Measurements from ENCODE around the gene ID1.
A peak's percentile ranks its signal among the peaks of the same experiment; 100 is the strongest.
"Not testable (repeated sequence)": the region's sequence is repeated elsewhere in the genome, so short reads cannot be mapped to it uniquely, and the experiment has no call there.

The ID1 gene

GRCh38 chr20:31573555-31574321 is 31.4 kb upstream of the ID1 start:
- peak; percentile 64 to 91 for DNase-seq

GRCh38 chr20:31574986-31575385 is 30.1 kb upstream of the ID1 start:
- DNase-seq: not testable (repeated sequence)

DNA sequence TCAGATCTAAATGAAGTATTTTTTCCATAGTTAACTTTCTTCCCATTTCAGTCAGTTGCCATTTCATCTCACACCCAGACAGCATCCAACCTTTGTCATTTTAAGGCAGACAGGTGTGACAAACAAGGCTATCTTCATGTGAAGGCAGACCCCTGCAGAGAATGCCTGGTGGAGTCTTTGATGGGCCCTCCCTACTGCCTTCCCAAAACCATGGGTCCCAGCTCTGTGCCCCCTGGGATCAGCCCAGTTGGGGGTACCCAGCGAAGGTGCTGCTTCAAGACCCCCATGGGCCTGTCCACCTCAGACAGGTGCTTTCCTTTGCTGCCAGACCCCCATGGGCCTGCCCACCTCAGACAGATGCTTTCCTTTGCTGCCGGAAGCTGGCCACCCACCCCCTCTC is 28.3 kb upstream of the ID1 start:
- DNase-seq: no peak

- DNase-seq: no peak
These were observed 27.9 kb upstream of the ID1 start for GRCh38 chr20:31577194-31577593.

GRCh38 chr20:31578448-31579138 is 26.5 kb upstream of the ID1 start:
- no peak for DNase-seq

DNA sequence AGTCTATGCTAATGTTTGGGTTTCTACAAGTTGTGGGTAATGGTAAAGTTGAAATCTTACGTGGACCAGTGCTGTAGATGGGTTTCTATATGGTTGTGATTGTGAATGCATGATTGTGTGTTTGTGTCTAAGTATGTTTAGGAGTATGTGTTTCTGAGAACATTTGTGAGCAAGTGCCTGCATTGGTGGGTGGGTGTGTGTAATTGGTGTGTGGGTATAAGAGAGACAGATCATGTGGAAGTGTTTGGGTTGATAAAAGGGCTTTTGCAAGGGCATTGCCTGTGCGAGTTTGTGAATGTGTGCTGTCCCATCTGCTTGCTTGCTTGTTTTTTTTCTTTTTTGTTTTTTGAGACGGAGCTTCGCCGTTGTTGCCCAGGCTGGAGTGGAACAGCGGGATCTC is 25.8 kb upstream of the ID1 start:
- no peak for DNase-seq

DNA sequence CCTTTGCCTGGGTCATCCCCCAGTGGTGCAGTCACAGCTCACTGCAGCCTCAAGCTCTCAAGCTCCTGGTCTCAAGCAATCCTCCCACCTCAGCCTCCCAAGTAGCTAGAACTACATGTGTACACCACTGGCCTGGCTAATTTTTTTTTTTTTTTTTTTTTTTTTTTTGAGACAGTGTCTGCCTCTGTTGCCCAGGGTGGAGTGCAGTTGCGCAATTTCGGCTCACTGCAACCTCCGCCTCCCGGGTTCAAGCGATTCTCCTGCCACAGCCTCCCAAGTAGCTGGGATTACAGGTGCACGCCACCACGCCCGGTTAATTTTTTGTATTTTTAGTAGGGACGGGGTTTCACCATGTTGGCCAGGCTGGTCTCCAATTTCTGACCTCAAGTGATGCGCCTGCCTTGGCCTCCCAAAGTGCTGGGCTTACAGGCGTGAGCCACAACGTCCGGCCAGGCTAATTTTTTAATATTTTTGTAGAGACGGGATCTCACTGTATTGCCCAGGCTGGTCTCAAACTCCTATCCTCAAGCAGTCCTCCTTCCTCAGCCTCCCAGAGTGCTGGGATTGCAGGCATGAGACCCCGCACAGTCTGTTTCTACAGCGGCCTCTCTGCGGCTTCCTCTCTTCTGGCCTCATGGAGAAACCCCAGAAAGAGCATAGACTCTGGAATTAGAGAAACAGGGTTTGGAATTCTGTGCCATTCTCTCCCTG is 25.0 kb upstream of the ID1 start:
- not testable (repeated sequence) for DNase-seq

DNA sequence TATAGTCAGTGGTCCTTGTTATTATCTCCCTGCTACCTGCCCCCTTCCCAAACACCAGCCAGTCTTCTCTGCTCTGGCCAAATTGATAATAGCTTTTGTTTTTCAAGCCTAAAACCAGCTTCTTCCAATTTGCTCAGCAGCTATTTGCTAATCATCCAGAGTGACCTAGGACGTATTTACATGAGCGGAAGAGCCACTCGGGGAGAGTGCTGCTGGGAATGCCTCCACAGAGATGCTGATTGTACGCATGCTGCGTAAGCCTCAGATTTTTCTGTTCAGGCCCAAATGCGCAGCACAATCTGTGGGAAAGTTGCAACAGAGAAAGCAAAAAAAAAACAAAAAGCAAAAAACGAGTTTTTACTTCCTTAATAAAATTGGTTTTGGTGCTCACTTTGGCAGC is 24.4 kb upstream of the ID1 start:
- DNase-seq: no peak

GRCh38 chr20:31581391-31581790 is 23.7 kb upstream of the ID1 start:
- no peak for DNase-seq

- DNase-seq: peak in 1 of 2 experiments; percentile 34
These were observed 17.3 kb upstream of the ID1 start for GRCh38 chr20:31587545-31588389.

DNA sequence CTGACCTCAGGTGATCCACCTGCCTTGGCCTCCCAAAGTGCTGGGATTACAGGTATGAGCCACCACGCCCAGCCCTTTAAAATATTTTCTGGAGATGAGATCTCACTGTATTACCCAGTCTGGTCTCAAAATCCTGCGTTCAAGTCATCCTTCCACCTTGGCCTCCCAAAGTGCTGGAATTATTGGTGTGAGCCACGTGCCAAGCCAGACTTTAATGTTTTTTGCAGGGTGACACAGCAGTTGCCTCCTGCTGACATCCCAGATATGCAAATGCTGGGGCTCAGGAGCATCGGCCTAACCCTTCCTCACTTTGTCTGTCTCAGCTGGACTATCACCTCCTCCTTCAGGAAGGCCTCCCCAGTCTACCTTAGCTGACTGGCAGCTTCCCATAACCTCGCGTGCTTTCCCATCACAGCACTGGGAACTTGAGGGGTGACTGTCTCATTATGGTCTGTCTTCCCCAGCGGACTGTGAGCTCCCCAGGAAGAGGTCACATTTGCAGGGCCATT is 14.3 kb upstream of the ID1 start:
- no peak for DNase-seq

DNA sequence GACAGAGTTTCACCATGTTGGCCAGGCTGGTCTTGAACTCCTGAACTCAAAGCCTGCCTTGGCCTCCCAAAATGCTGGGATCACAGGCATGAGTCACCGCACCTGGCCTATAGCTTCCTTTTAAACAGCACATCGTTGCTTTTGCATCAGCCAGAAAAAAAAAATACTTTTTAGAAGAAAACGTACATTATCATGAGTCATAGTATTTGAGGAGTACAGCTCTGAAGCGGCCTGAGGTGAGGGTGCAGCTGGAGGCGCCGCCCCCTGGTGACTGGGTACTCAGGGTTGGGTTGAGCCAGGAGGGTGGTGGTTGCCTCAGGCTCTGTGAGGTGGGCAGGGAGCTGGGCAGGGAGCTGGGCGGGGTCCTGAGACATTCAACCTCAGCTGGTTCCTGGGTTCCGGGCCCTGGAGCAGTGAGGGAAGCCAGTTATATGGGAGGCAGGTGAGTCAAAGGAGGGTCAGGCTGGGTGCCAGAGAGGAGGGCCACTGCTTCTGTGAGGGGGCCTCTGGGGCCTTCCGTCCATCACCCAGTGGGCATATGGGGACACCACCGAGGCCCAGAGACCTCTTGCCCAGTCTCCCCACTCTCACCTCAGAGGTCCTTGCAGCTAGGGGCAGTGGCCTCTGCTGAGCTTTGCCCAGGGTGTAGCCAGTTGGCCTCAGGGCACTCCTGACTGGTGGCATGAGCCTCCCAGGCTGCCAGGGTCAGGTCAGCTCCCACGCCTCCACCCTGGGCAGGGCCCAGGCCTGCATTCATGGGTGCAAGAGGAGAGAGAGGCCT is 11.7 kb upstream of the ID1 start:
- peak in 1 of 2 experiments; percentile 40 for DNase-seq

DNA sequence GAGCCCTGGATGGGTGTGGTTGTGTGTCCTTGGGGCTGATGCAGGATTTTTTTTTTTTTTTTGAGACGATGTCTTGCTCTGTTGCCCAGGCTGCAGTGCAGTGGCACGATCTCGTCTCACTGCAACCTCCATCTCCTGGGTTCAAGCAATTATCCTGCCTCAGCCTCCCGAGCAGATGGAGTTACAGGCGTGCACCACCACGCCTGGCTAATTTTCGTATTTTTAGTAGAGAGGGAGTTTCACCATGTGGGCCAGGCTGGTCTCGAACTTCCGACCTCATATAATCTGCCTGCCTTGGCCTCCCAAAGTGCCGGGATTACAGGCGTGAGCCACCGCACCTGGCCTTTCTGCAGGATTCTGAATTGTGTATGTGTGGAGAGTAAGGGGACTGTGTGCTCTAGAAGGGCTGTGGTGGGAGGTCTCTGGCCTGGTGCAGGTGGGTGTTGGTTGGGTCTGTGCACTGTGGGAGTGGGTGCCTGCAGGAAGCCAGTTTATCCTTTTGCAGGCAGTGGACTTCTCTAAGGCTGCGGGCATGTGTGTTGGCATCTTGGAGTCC is 11.0 kb upstream of the ID1 start:
- DNase-seq: no peak

DNA sequence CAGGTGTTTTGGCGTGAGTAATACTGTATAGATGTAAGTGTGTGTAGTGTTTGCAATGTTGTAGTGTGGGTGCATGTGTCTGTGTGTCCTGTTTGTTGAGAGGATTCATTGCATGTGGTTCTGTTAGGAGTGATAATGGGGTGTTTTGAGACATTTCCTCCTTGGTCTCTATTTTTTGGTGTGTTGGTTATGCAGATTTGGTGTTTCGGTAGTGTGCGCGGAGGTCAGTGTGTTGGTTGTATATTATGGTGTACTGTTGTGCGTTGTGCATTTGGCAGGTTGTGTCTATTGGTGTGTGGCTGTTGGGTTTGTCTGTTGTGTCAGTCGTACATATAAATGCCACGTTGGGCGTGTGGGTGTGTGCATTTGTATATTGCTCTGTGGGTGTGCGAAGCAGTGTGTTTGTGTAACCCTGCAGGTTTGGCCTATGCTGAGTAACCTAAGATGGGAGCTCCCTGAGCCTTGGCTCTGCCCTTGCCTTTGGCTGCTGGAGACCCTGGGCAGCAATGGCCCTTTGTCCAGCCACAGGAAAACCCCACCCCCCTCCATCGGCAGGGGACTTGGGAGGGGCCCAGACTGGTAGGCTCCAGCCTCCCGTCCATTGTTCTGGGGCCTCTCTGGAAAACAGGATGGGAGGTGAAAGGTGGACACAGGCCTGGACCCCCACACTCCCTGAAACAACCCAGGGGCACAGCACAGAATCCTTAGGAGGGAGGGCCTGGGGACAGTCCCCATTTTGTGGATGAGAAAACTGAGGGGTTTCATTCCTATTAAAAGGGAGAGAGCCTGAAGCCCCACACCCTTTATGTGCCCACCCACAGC is 10.3 kb upstream of the ID1 start:
- peak in 1 of 2 experiments; percentile 24 for DNase-seq

DNA sequence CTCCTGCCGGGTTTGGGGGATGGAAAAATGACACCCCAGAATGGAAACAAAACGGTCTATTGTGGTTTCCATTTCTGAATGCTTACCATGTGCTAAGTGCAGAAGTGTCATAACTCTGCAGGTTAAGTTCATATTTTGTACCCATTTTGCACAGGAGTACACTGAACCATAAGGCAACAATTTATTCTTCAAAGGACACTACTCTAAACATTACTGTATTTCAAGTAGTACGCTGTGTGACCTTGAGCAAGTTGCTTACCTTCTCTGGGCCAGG is 9.8 kb upstream of the ID1 start:
- DNase-seq: no peak

- no peak for DNase-seq
These were observed 9.3 kb upstream of the ID1 start for GRCh38 chr20:31595654-31596411.

- not testable (repeated sequence) for DNase-seq
These were observed 8.7 kb upstream of the ID1 start for GRCh38 chr20:31596412-31596715.

GRCh38 chr20:31596831-31597480 is 8.1 kb upstream of the ID1 start:
- peak in 1 of 2 experiments; percentile 50 for DNase-seq

GRCh38 chr20:31597481-31597855 is 7.6 kb upstream of the ID1 start:
- DNase-seq: no peak

GRCh38 chr20:31602431-31602778 is 2.7 kb upstream of the ID1 start:
- no peak for DNase-seq
